HG02763 (cell line): Measurements from ENCODE around the gene DIPK1C.

Experiments used
- ATAC-seq: cut with Tn5 transposase; IDR thresholded peaks from one replicate; pipeline ENCODE4 v1.9.1; 2021; ENCODE audit warnings: mild to moderate bottlenecking, moderate library complexity; ENCODE audit not compliant: unreplicated experiment

The DIPK1C gene

DNA sequence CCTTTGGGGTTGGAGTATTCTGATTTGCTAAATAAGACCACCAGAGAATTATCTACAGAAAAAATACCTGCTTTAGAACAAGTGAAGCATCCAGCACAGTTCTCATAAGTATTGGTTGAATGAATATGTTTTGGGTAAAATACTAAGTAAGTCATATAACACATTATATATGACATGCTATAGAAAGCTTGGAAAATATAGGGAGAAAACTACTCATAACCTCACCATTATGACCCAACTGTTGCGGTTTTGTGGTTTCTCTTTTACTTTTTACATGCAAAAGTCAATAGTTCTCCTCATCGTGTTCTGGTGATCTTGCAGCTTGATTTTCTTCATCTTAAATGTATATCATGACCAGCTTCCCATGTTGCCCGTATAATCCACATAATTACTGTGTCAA lies 66.2 kb downstream of the DIPK1C start:
- ATAC-seq, result no peak

DNA sequence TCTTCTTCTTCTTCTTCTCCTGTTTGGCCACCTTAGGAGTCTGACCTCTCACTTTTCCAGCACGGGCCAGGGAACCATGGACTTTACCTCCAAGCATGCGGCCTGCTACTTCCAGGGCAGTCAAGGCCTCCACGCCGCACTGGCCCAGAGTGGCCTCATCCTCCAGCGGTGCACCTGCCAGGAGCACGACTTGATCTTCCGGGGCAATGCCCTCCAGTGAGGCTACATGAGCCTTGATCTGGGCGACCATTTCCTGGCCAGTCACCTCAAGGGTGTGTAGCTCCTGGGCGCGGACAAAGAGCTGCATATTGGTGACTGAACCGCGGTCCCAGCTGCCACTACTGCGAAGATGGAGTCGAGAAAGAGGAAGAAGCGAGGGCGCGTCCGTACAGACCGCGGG lies 67.1 kb downstream of the DIPK1C start:
- no peak for ATAC-seq

DNA sequence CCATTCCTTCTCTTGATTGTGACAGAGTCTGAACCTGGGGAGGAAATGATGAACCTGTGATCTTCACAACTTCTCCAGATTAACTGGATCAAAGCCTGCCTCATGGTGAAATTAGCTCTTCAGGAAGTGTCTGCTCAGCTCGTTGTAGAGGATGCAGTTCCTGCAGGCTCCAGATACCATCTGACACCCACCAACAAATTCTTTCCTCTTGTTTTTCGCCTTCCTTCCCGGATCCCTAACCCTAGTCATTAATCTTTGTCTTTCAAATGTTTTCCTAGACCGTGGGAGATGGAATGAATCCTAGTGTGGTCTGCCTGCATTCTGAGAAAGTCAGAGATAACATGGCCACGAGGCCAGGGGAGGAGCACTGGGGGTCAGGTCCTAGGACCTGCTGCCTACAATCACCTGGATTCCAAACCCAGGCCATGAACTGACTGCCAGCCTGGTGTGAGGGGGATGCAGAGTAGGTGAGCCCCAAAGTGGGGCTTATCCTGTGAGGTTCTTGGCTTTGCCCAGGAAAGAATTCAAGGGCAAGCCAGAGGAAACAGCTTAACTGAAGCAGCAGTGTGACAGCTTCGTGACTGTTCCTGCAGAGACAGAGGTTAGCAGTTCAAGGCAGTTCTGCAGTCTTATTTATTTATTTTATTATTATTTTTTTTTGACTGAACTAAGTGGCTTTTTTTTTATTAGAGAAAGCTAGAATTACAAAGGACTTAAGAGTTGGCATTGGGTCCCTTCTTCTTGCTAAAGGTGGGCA lies 67.8 kb downstream of the DIPK1C start:
- no peak for ATAC-seq

DNA sequence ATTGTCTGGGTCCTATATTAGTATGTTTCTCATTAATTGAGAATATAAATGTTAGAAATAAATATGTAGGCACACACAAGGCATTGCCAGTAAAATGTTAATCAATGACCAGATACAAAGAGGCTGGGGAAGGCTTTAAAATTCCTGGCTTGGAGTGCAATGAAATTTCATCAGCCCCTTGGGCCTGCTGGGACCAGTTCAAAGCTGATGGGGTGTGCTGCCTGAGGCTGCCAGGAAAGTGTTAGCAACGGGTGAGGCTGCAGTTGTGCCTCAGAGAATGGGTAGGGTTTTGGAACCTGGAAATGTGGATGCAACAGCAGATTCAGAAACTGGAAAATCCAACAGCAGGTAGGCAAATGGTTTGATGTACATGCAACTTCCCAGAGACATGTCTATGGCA lies 68.9 kb downstream of the DIPK1C start:
- no peak for ATAC-seq

DNA sequence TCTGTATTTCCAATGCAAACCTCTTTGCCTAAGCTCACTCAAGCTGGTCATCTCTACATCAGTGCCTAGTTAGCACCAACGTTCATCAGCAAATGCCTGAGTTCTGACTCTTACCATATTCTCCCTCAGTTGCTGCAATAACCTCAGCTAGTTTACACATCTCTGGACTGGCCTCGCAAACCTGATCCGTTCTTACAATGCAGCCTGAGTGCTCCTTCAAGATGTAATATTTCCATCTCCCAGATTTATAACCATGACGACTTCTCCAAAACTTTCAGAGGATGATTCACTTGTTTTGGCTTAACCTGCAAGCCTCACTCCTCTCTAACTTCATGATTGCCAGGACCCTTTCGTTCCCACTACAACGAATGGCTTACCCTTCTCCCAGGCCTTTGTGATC lies 69.7 kb downstream of the DIPK1C start:
- ATAC-seq, result no peak
